MM.1S (cell line): ENCODE measurements around the gene NCAM2.

ENCODE experiments used
- DNase-seq: peaks from one replicate; pipeline ENCODE4 v3.0.0-alpha.2; 2015
- H2AFZ ChIP-seq: fragments of 300-600 bp; sonication (generic); 2 replicates; pipeline ENCODE4 v1.6.0; 2016; ENCODE audit warnings: antibody characterized with exemption, low read length
- H3F3A ChIP-seq: fragments of 300-600 bp; sonication (generic); 2 replicates; pipeline ENCODE4 v1.6.1; 2016; ENCODE audit warnings: mild to moderate bottlenecking, antibody characterized with exemption, low read length, moderate library complexity, mixed read lengths; ENCODE audit not compliant: insufficient read depth
- H3K27ac ChIP-seq: fragments of 300-600 bp; sonication (generic); 2 replicates; pipeline ENCODE4 v1.5.1; 2016; ENCODE audit warnings: mild to moderate bottlenecking, low read length
- H3K27me3 ChIP-seq: fragments of 300-600 bp; sonication (generic); replicated peaks from 2 replicates; pipeline ENCODE4 v1.6.0; 2016; ENCODE audit warnings: low read length; ENCODE audit not compliant: insufficient read depth
- H3K36me3 ChIP-seq: fragments of 300-600 bp; sonication (generic); replicated peaks from 2 replicates; pipeline ENCODE4 v1.6.1; 2016; ENCODE audit warnings: mild to moderate bottlenecking, low read length, mixed read lengths; ENCODE audit not compliant: insufficient read depth
- H3K4me1 ChIP-seq: fragments of 300-600 bp; sonication (generic); 2 replicates; pipeline ENCODE4 v1.6.1; 2016; ENCODE audit warnings: low read length, mixed read lengths
- H3K4me2 ChIP-seq: fragments of 300-600 bp; sonication (generic); 2 replicates; pipeline ENCODE4 v1.6.0; 2016; ENCODE audit warnings: low read depth, low read length
- H3K4me3 ChIP-seq: fragments of 300-600 bp; sonication (generic); 2 replicates; pipeline ENCODE4 v1.5.1; 2016; ENCODE audit warnings: low read length, mixed read lengths
- H3K79me2 ChIP-seq: fragments of 300-600 bp; sonication (generic); 2 replicates; pipeline ENCODE4 v1.6.1; 2016; ENCODE audit warnings: mixed run types, low read length, mixed read lengths
- H3K9ac ChIP-seq: fragments of 300-600 bp; sonication (generic); 2 replicates; pipeline ENCODE4 v1.6.1; 2016; ENCODE audit warnings: low read length, mixed read lengths
- H3K9me2 ChIP-seq: fragments of 300-600 bp; sonication (generic); replicated peaks from 2 replicates; pipeline ENCODE4 v1.6.1; 2016; ENCODE audit warnings: mild to moderate bottlenecking, low read length, mixed read lengths; ENCODE audit not compliant: insufficient read depth
- H3K9me3 ChIP-seq: fragments of 300-600 bp; sonication (generic); replicated peaks from 2 replicates; pipeline ENCODE4 v1.6.1; 2016; ENCODE audit warnings: mild to moderate bottlenecking, low read length, mixed read lengths; ENCODE audit not compliant: insufficient read depth
- H4K20me1 ChIP-seq: fragments of 300-600 bp; sonication (generic); 2 replicates; pipeline ENCODE4 v1.6.1; 2016; ENCODE audit warnings: mild to moderate bottlenecking, low read length, moderate library complexity, mixed read lengths; ENCODE audit not compliant: insufficient read depth
- CTCF ChIP-seq: fragments of 300-600 bp; sonication (generic); IDR thresholded peaks from 2 replicates; pipeline ENCODE4 v1.5.1; 2016; ENCODE audit warnings: antibody characterized with exemption, low read length, mixed read lengths
- EZH2 ChIP-seq: fragments of 300-600 bp; sonication (generic); optimal IDR thresholded peaks from 2 replicates; pipeline ENCODE3; 2017; ENCODE audit warnings: low read depth, mild to moderate bottlenecking, antibody characterized with exemption, low read length, mixed read lengths
- EZH2phosphoT487 ChIP-seq: fragments of 300-600 bp; sonication (generic); IDR thresholded peaks from 2 replicates; pipeline ENCODE4 v1.6.1; 2018; ENCODE audit warnings: antibody characterized with exemption, low read length

The NCAM2 gene

GRCh38 chr21:20997636-20998455, at the start of gene NCAM2:
Gene NCAM2 (plus strand): TSS chr21:20998409.
- Histone ChIP-seq H3K9me3 (no peaks in the 10 kb centered on the region), H3K9me2 (no peaks in the 10 kb centered on the region), H3K79me2 (no peaks in the 10 kb centered on the region), H2AFZ (peak within 1 kb of the TSS; percentile 91), H3K36me3 (no peaks in the 10 kb centered on the region), H3K4me1 (peaks cover 5% of the 10 kb centered on the region), H3K27me3 (no peaks in the 10 kb centered on the region), H3K4me3 (peak within 1 kb of the TSS; percentile 74), H3K4me2 (peak within 1 kb of the TSS; percentile 84), H3F3A (peaks cover 16% of the 10 kb centered on the region), H3K27ac (peak within 1 kb of the TSS; percentile 50; the same call in 1 of the 2 replicates), H4K20me1 (no peaks in the 10 kb centered on the region), H3K9ac (peak within 1 kb of the TSS; percentile 45; the same call in 1 of the 2 replicates)
- DNase-seq, result peak; percentile 87
- no peak for TF ChIP-seq EZH2
- TF ChIP-seq EZH2phosphoT487, result no peak
- TF ChIP-seq CTCF, result no peak

- DNase-seq, result no peak
- H3K4me3 ChIP-seq, result no peak overlapping the region
- no peaks in the 10 kb centered on the region for H3K27me3 ChIP-seq
- no peak overlapping the region for H2AFZ ChIP-seq
- H3K9me3 ChIP-seq, result no peaks in the 10 kb centered on the region
- no peaks in the 10 kb centered on the region for H3F3A ChIP-seq
- no peak overlapping the region for H3K9ac ChIP-seq
- no peaks in the 10 kb centered on the region for H3K36me3 ChIP-seq
- no peak overlapping the region for H3K4me2 ChIP-seq
- TF ChIP-seq EZH2, result no peak
- TF ChIP-seq EZH2phosphoT487, result no peak
- no peak overlapping the region for H3K27ac ChIP-seq
- no peaks in the 10 kb centered on the region for H3K9me2 ChIP-seq
- no peaks in the 10 kb centered on the region for H4K20me1 ChIP-seq
- H3K79me2 ChIP-seq, result no peaks in the 10 kb centered on the region
- H3K4me1 ChIP-seq, result no peaks in the 10 kb centered on the region
Measured at GRCh38 chr21:20949884-20950283, 48.3 kb upstream of the NCAM2 start.

GRCh38 chr21:20965816-20966215, 32.4 kb upstream of the NCAM2 start:
- Histone ChIP-seq H3K4me2 (no peak overlapping the region), H3K27me3 (no peaks in the 10 kb centered on the region), H3K9ac (no peak overlapping the region), H3K79me2 (no peaks in the 10 kb centered on the region), H3K4me3 (no peak overlapping the region), H3K4me1 (no peaks in the 10 kb centered on the region), H2AFZ (no peak overlapping the region), H3F3A (no peaks in the 10 kb centered on the region), H3K9me2 (no peaks in the 10 kb centered on the region), H3K36me3 (no peaks in the 10 kb centered on the region), H3K9me3 (no peaks in the 10 kb centered on the region), H4K20me1 (no peaks in the 10 kb centered on the region), H3K27ac (no peak overlapping the region)
- no peak for DNase-seq
- TF ChIP-seq CTCF (no peak), EZH2phosphoT487 (no peak), EZH2 (no peak)

GRCh38 chr21:20968391-20968790, 29.8 kb upstream of the NCAM2 start:
- no peak overlapping the region for H3K27ac ChIP-seq
- H3K9me3 ChIP-seq, result no peaks in the 10 kb centered on the region
- no peaks in the 10 kb centered on the region for H3K27me3 ChIP-seq
- H3K9me2 ChIP-seq, result no peaks in the 10 kb centered on the region
- TF ChIP-seq CTCF, result no peak
- TF ChIP-seq EZH2, result no peak
- no peak for TF ChIP-seq EZH2phosphoT487
- no peak overlapping the region for H2AFZ ChIP-seq
- H3K79me2 ChIP-seq, result no peaks in the 10 kb centered on the region
- no peaks in the 10 kb centered on the region for H3F3A ChIP-seq
- DNase-seq, result no peak
- no peak overlapping the region for H3K4me2 ChIP-seq
- H3K9ac ChIP-seq, result no peak overlapping the region
- H3K36me3 ChIP-seq, result no peaks in the 10 kb centered on the region
- no peaks in the 10 kb centered on the region for H4K20me1 ChIP-seq
- H3K4me1 ChIP-seq, result no peaks in the 10 kb centered on the region
- no peak overlapping the region for H3K4me3 ChIP-seq
